Measurements from ENCODE around the gene MAFG. TPM values are rescaled to one million over a fixed set of nuclear protein-coding genes. Genes with fewer than 3 reads are reported as not detected.
A peak's percentile ranks its signal among the peaks of the same experiment; 100 is the strongest.

MAFG gene
- total RNA-seq, 4 donors from 2014 or later, result 17.1 to 21.1 (median 19.0) TPM

- Histone ChIP-seq H3K4me1 (peaks cover 45% of the 10 kb centered on the region), H3K27me3 (no peaks in the 10 kb centered on the region), H3K36me3 (no peaks in the 10 kb centered on the region), H3K27ac (no peak overlapping the region), H3K9me3 (no peaks in the 10 kb centered on the region), H3K4me3 (no peak overlapping the region)
- DNase-seq (ENCODE audit: low spot score in 2 of 2), result no peak
- 81% methylated on average over 24 of the region's 31 CpGs for WGBS
- TF ChIP-seq POLR2A (IDR thresholded peaks at IDR 0.05), result no peak
- TF ChIP-seq POLR2AphosphoS5 (IDR thresholded peaks at IDR 0.05), result no peak
- TF ChIP-seq EP300 (IDR thresholded peaks at IDR 0.05), result no peak
These were observed 2.0 kb upstream of the MAFG start for GRCh38 chr17:81929253-81930141.

- H3K27me3 ChIP-seq, result no peaks in the 10 kb centered on the region
- H3K4me3 ChIP-seq, result peak overlapping the region; percentile 87
- 32% methylated on average over 25 of the region's 44 CpGs for WGBS
- no peak for DNase-seq (ENCODE audit: low spot score in 2 of 2)
- no peaks in the 10 kb centered on the region for H3K9me3 ChIP-seq
- no peaks in the 10 kb centered on the region for H3K36me3 ChIP-seq
- TF ChIP-seq POLR2AphosphoS5 (IDR thresholded peaks at IDR 0.05), result no peak
- TF ChIP-seq POLR2A (IDR thresholded peaks at IDR 0.05), result no peak
- TF ChIP-seq, protein P1, sequence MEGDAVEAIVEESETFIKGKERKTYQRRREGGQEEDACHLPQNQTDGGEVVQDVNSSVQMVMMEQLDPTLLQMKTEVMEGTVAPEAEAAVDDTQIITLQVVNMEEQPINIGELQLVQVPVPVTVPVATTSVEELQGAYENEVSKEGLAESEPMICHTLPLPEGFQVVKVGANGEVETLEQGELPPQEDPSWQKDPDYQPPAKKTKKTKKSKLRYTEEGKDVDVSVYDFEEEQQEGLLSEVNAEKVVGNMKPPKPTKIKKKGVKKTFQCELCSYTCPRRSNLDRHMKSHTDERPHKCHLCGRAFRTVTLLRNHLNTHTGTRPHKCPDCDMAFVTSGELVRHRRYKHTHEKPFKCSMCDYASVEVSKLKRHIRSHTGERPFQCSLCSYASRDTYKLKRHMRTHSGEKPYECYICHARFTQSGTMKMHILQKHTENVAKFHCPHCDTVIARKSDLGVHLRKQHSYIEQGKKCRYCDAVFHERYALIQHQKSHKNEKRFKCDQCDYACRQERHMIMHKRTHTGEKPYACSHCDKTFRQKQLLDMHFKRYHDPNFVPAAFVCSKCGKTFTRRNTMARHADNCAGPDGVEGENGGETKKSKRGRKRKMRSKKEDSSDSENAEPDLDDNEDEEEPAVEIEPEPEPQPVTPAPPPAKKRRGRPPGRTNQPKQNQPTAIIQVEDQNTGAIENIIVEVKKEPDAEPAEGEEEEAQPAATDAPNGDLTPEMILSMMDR (IDR thresholded peaks at IDR 0.05), result no peak
- TF ChIP-seq EP300 (IDR thresholded peaks at IDR 0.05), result no peak
- H3K27ac ChIP-seq, result peak overlapping the region; percentile 92
- H3K4me1 ChIP-seq, result peaks cover 53% of the 10 kb centered on the region
These were observed 1.2 kb upstream of the MAFG start for GRCh38 chr17:81928544-81929252.

GRCh38 chr17:81927152-81927652 lies 333 bp downstream of the MAFG start:
- peaks cover 7% of the 10 kb centered on the region for H3K36me3 ChIP-seq
- peak overlapping the region; percentile 92 for H3K27ac ChIP-seq
- DNase-seq (ENCODE audit: low spot score in 2 of 2), result no peak
- no peaks in the 10 kb centered on the region for H3K27me3 ChIP-seq
- H3K4me3 ChIP-seq, result peak overlapping the region; percentile 87
- peaks cover 68% of the 10 kb centered on the region for H3K4me1 ChIP-seq
- no CpG with 5 or more reads among the region's 78 CpGs for WGBS
- TF ChIP-seq, protein P1 (IDR thresholded peaks at IDR 0.05), result no peak
- no peak for TF ChIP-seq POLR2AphosphoS5 (IDR thresholded peaks at IDR 0.05)
- no peak for TF ChIP-seq EP300 (IDR thresholded peaks at IDR 0.05)
- no peak for TF ChIP-seq POLR2A (IDR thresholded peaks at IDR 0.05)
- H3K9me3 ChIP-seq, result no peaks in the 10 kb centered on the region

- peak overlapping the region; percentile 92 for H3K27ac ChIP-seq
- DNase-seq (ENCODE audit: low spot score in 2 of 2), result peak in 1 of 2 donors; percentile 89
- peaks cover 69% of the 10 kb centered on the region for H3K4me1 ChIP-seq
- H3K4me3 ChIP-seq, result peak overlapping the region; percentile 87
- H3K27me3 ChIP-seq, result no peaks in the 10 kb centered on the region
- peaks cover 12% of the 10 kb centered on the region for H3K36me3 ChIP-seq
- TF ChIP-seq POLR2A (IDR thresholded peaks at IDR 0.05), result no peak
- no peak for TF ChIP-seq POLR2AphosphoS5 (IDR thresholded peaks at IDR 0.05)
- no peak for TF ChIP-seq EP300 (IDR thresholded peaks at IDR 0.05)
- TF ChIP-seq, protein P1 (IDR thresholded peaks at IDR 0.05), result no peak
- 2% methylated on average over 6 of the region's 46 CpGs for WGBS
- no peaks in the 10 kb centered on the region for H3K9me3 ChIP-seq
These were observed 934 bp downstream of the MAFG start for GRCh38 chr17:81926451-81927151.

- TF ChIP-seq POLR2A (IDR thresholded peaks at IDR 0.05) (no peak), EP300 (IDR thresholded peaks at IDR 0.05) (no peak), POLR2AphosphoS5 (IDR thresholded peaks at IDR 0.05) (no peak)
- TF ChIP-seq, protein P1 (IDR thresholded peaks at IDR 0.05), result no peak
- 39% methylated on average over 5 of the region's 10 CpGs for WGBS
- Histone ChIP-seq H3K9me3 (no peaks in the 10 kb centered on the region), H3K27ac (peak overlapping the region; percentile 92), H3K4me3 (peak overlapping the region; percentile 87), H3K27me3 (no peaks in the 10 kb centered on the region), H3K36me3 (peaks cover 15% of the 10 kb centered on the region), H3K4me1 (peaks cover 67% of the 10 kb centered on the region)
- DNase-seq (ENCODE audit: low spot score in 2 of 2), result no peak
These were observed 1.6 kb downstream of the MAFG start for GRCh38 chr17:81925860-81926450.

All from suprapubic skin (tissue), 4 donors.